HG03457 (cell line): ENCODE results near the gene IKBKG.
"Not testable (repeated sequence)": the region's sequence is repeated elsewhere in the genome, so short reads cannot be mapped to it uniquely, and the experiment has no call there.

Experiments
- ATAC-seq: cut with Tn5 transposase; IDR thresholded peaks from one replicate; pipeline ENCODE4 v1.9.1; 2021; ENCODE audit warnings: moderate number of reproducible peaks; ENCODE audit not compliant: unreplicated experiment

The IKBKG gene

GRCh38 chrX:154602766-154603437, 55.5 kb downstream of the IKBKG start:
- no peak for ATAC-seq

GRCh38 chrX:154603438-154604430, 56.3 kb downstream of the IKBKG start:
- no peak for ATAC-seq

- no peak for ATAC-seq
These were observed 58.1 kb downstream of the IKBKG start for GRCh38 chrX:154605566-154605965.

- no peak for ATAC-seq
These were observed 60.0 kb downstream of the IKBKG start for GRCh38 chrX:154607370-154607769.

- not testable (repeated sequence) for ATAC-seq
These were observed 60.6 kb downstream of the IKBKG start for GRCh38 chrX:154607976-154608375.

- ATAC-seq: not testable (repeated sequence)
These were observed 61.4 kb downstream of the IKBKG start for GRCh38 chrX:154608823-154609222.

- not testable (repeated sequence) for ATAC-seq
These were observed 63.7 kb downstream of the IKBKG start for GRCh38 chrX:154611146-154611545.

- not testable (repeated sequence) for ATAC-seq
These were observed 66.2 kb downstream of the IKBKG start for GRCh38 chrX:154613586-154613985.
